NCI-H2196 treated with DMSO at 0.1 percent for 48 hours (cell line): Measurements from ENCODE around the gene ISL2.

Experiments
- DNase-seq: peaks from one replicate; lab custom pipeline; 2025; ENCODE audit not compliant: unreplicated experiment; lab: John Stamatoyannopoulos, UW

ISL2 gene

GRCh38 chr15:76341366-76342057 is 4.9 kb downstream of the ISL2 start:
- DNase-seq: no peak

- no peak for DNase-seq
Measured at GRCh38 chr15:76342058-76342381, 5.4 kb downstream of the ISL2 start.

- no peak for DNase-seq
Measured at GRCh38 chr15:76342382-76343201, 6.0 kb downstream of the ISL2 start.

- no peak for DNase-seq
Measured at GRCh38 chr15:76343313-76343996, 6.9 kb downstream of the ISL2 start.

DNA sequence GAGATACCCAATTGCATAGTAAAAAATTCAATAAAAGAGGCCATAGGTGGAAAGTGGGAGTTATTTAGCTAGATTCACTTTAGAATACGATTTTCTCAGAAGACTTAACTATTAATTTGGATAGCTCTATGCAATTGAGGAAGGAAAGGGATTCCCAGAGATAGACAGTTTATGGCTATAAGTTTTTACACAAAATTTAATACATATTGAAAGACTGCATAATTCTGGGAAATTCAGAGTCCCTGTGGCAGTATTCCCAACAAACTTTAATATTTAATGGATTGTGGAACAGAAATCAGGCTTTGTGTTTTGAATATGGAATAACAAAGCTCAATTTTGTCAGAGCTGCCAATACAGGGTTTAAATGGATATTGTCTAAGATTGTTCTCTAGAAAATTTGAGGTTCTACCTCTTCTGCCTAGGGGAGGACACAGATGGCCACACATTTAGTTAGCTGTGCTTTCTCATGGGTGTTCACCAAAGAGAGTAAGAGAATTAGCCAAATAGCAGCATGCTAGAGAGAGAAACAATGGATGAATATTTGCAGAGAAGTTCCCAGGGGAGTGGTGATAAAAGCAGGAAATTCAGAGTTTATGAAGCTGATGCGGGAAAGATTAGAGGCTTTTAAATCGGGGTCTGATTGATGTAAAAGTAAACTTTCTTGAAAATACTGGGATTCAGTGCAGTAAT is 8.5 kb downstream of the ISL2 start:
- no peak for DNase-seq

- DNase-seq: no peak
Measured at GRCh38 chr15:76345583-76345879, 9.0 kb downstream of the ISL2 start.

GRCh38 chr15:76345880-76346668 is 9.5 kb downstream of the ISL2 start:
- no peak for DNase-seq

- no peak for DNase-seq
Measured at GRCh38 chr15:76346669-76347481, 10.3 kb downstream of the ISL2 start.

DNA sequence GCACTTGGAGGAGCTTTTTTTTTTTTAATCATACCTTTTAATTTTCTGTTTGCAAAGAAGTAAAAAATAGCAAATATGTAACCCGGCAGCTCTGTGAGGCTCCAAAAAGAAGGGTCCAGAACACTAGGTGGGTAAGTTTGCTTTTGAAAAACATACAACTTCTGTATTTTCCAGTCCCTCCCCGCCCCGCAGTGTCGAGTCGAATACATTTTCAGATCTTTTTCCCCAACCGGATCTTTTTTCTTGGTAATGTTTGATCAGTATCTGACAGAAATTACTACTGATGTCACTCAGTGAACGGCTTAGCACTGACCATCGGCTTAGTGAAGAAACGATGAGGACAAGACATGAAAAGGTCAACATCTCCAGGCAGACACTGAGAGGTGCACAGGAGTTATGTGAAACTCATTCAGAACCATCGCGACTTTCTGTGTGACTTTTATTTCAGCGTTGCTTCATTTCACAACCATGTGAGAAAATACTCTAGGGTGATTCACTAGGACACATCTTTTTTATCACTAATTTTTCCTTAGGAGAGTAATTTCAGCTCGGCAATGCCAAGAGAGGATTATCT is 11.0 kb downstream of the ISL2 start:
- no peak for DNase-seq

GRCh38 chr15:76349301-76350070 is 12.9 kb downstream of the ISL2 start:
- DNase-seq: no peak

GRCh38 chr15:76353023-76353577 is 16.5 kb downstream of the ISL2 start:
- DNase-seq: no peak

GRCh38 chr15:76353903-76354302 is 17.3 kb downstream of the ISL2 start:
- DNase-seq: no peak

DNA sequence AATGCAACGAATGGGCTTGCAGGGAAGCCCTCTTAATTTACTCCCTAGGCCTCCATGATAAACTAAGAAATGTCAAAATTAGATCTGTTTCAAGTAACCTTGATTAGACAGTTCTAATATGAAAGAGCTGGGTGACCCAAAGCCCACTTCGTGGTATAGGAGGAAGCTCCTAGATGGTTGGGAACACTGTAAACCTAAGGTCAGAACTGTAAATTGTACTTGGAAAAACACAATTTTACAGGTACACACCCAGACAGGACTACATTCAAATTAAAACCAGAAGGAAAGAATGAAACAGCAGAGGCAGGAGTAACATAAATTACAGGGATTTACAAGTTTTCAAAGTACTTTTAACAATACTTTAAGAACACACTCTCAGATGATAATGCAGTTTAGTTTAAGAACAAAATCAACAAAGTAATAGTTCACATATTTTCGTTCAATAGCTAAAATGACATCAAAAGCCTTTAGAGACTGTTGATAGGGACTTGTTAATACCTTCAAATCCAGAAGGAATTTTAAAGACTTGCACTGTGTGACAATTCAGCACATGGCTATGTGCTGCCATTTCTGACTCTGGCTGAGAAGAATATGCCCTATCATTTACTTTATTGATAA is 18.4 kb downstream of the ISL2 start:
- no peak for DNase-seq

- DNase-seq: no peak
Measured at GRCh38 chr15:76358453-76358852, 21.9 kb downstream of the ISL2 start.

GRCh38 chr15:76359152-76359551 is 22.6 kb downstream of the ISL2 start:
- DNase-seq: no peak

- no peak for DNase-seq
Measured at GRCh38 chr15:76360416-76360815, 23.8 kb downstream of the ISL2 start.

- DNase-seq: no peak
Measured at GRCh38 chr15:76363251-76363650, 26.7 kb downstream of the ISL2 start.

DNA sequence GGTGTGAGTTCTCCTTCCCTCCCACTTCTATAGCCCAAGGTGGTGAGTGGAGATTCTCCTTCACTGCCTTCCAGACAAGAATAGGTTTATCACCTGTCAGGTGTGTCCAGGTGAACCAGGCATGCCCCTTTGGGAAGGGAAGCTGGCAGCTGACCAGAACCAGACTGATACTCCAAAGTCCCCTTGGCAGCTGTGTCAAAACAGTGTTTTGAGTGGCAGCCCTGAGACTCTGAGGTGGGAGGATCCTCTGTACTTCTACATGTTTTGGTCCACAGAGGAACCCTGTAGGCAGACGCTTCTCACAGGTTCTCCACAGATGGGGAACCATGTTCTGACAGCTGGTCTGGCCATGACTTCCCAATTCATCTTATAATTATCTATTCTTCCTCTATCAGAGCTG is 30.1 kb downstream of the ISL2 start:
- DNase-seq: no peak
